ENCODE data around the gene CCDC141.

DNA sequence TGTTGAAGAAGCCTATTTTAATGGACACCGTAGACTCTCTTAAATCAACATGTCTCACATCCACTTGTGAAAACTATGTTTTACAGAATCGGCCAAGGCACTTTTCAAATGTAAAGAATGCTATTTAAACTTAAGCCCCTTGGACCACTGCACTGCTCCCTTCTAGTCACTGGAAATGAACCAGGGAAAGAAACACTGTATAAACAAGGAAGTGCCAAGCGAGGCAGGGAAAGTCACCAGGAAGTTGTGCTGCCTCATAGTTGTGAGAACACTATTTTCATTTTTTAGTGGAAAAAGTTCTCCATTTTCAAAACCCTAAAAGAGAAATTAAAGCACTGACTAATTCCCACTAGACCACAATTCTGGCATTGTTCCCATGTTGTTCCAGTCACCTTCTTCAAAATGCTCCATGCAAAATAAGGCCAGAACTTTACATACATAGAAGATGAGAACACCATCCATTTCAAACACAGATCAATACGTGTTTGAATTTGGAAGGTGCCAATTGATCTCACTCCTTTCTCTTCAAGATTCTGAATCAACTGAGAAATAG, 13.5 kb downstream of the CCDC141 start:
- no peak for TF ChIP-seq POLR2A (IDR thresholded peaks at IDR 0.05; ENCODE audit: low read length)
- TF ChIP-seq, protein P1, sequence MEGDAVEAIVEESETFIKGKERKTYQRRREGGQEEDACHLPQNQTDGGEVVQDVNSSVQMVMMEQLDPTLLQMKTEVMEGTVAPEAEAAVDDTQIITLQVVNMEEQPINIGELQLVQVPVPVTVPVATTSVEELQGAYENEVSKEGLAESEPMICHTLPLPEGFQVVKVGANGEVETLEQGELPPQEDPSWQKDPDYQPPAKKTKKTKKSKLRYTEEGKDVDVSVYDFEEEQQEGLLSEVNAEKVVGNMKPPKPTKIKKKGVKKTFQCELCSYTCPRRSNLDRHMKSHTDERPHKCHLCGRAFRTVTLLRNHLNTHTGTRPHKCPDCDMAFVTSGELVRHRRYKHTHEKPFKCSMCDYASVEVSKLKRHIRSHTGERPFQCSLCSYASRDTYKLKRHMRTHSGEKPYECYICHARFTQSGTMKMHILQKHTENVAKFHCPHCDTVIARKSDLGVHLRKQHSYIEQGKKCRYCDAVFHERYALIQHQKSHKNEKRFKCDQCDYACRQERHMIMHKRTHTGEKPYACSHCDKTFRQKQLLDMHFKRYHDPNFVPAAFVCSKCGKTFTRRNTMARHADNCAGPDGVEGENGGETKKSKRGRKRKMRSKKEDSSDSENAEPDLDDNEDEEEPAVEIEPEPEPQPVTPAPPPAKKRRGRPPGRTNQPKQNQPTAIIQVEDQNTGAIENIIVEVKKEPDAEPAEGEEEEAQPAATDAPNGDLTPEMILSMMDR (IDR thresholded peaks at IDR 0.05): no peak
- TF ChIP-seq EP300 (IDR thresholded peaks at IDR 0.05): no peak
- no peak for TF ChIP-seq PBX3 (IDR thresholded peaks at IDR 0.05)
- TF ChIP-seq, protein P2, sequence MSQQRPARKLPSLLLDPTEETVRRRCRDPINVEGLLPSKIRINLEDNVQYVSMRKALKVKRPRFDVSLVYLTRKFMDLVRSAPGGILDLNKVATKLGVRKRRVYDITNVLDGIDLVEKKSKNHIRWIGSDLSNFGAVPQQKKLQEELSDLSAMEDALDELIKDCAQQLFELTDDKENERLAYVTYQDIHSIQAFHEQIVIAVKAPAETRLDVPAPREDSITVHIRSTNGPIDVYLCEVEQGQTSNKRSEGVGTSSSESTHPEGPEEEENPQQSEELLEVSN (IDR thresholded peaks at IDR 0.05; ENCODE audit: borderline replicate concordance, low read depth): no peak
- TF ChIP-seq RCOR1 (IDR thresholded peaks at IDR 0.05; ENCODE audit: low read depth, low read length): no peak
- TF ChIP-seq, protein P3, sequence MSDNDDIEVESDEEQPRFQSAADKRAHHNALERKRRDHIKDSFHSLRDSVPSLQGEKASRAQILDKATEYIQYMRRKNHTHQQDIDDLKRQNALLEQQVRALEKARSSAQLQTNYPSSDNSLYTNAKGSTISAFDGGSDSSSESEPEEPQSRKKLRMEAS (IDR thresholded peaks at IDR 0.05): no peak
- TF ChIP-seq CEBPB (IDR thresholded peaks at IDR 0.05): no peak

All from A549 (cell line).